ENCODE measurements around the gene ANO8. TPM values are rescaled to one million over a fixed set of nuclear protein-coding genes. Genes with fewer than 3 reads are reported as not detected.

The ANO8 gene
- total and polyA plus RNA-seq, 10 donors: 1.1 to 12.0 (median 7.2) TPM

DNA sequence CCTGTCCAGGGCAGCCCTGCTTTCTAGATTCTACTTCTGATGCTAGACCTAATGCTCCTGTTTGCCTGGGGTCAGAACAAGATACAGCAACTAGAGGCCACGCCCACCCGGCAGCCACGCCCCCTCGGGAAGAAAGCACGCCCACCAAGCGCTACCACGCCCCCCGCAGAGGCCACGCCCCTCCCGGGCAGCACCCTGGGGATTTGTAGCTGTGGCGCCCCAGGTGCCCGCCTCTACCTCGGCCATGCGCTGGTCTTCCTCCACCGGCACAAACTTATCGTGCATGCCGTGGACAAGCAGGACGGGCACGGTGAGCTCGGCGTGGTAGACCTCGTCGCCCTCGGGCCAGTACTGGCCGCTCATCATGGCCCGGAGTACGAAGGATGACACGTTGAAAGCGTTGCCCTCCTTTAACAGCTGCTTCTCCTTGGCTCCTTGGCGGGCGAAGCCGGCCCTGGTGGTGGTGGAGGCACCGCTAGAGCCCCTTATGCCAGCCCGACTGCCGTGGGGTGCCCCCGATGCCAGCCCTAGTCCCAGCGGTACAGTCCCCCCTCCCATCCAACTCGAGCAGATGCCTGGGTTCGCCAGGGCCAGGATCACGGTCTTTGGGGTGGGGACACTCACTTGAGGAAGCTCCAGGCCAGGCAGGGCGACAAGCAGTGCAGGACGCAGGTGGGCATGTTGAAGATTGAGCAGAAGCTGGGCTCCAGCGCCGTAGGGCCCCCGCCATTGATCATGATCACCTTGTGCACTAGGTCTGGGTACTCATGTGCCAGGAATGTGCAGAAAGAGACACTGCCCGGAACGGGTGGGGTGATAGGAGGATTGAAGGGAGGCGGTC, 40.4 kb downstream of the ANO8 start:
- H3K27me3 ChIP-seq (replicated peaks in 1 of 7): no peaks in the 10 kb centered on the region

DNA sequence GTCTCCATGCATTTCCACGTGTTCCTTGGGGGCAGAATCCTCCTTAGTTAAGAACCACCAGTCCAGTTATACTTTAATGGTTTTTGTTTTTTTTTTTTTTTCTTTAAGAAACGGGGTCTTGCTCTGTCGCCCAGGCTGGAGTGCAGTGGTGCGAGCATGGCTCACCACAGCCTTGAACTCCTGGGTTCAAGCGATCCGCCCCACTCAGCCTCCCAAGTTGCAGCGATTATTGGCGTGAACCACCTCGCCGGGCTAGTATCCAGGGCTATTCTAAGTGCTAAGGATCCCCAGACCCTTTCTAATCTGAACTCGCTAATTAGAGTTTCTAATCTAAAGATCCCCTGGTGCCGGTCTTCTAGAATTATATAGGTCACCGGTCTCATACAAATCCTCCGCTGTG, 41.0 kb downstream of the ANO8 start:
- Histone ChIP-seq H3K27ac (no peak overlapping the region), H3K9me3 (peaks cover 0 to 8% (median 7%) of the 10 kb centered on the region in 8 donors), H3K4me1 (peaks cover 0 to 49% (median 16%) of the 10 kb centered on the region in 6 donors), H3K27me3 (replicated peaks in 1 of 7) (peaks cover 0 to 6% (median 0%) of the 10 kb centered on the region in 7 donors), H3K36me3 (peaks cover 0 to 19% (median 3%) of the 10 kb centered on the region in 6 donors), H3K4me3 (no peak overlapping the region)
- 87 to 92% (median 90%) methylated on average over 14 of the region's 14 CpGs for WGBS, 5 donors
- no peak for DNase-seq
- TF ChIP-seq, protein P1, sequence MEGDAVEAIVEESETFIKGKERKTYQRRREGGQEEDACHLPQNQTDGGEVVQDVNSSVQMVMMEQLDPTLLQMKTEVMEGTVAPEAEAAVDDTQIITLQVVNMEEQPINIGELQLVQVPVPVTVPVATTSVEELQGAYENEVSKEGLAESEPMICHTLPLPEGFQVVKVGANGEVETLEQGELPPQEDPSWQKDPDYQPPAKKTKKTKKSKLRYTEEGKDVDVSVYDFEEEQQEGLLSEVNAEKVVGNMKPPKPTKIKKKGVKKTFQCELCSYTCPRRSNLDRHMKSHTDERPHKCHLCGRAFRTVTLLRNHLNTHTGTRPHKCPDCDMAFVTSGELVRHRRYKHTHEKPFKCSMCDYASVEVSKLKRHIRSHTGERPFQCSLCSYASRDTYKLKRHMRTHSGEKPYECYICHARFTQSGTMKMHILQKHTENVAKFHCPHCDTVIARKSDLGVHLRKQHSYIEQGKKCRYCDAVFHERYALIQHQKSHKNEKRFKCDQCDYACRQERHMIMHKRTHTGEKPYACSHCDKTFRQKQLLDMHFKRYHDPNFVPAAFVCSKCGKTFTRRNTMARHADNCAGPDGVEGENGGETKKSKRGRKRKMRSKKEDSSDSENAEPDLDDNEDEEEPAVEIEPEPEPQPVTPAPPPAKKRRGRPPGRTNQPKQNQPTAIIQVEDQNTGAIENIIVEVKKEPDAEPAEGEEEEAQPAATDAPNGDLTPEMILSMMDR (IDR thresholded peaks at IDR 0.05 in 8 of 11, conservative IDR thresholded peaks at IDR 0.05 in 3 of 11): peak in 1 of 11 experiments; percentile 1
- TF ChIP-seq POLR2A (IDR thresholded peaks at IDR 0.05): no peak
- intact Hi-C loops (cut with DNase I; ENCODE audit: low total_unique reads): loop anchor here (5.0 kb wide), 1 partner anchor 94 kb away; no protein-coding TSS in a partner anchor

More for the DNA sequence above, 40.4 kb downstream of the ANO8 start:
- intact Hi-C loops (cut with DNase I; ENCODE audit: low total_unique reads): loop anchor here (5.0 kb wide), 1 partner anchor 93 kb away; no protein-coding TSS in a partner anchor
- Histone ChIP-seq H3K9me3 (peaks cover 0 to 8% (median 7%) of the 10 kb centered on the region in 8 donors), H3K36me3 (peaks cover 0 to 24% (median 3%) of the 10 kb centered on the region in 6 donors), H3K4me3 (no peak overlapping the region), H3K27ac (no peak overlapping the region), H3K4me1 (peaks cover 0 to 46% (median 16%) of the 10 kb centered on the region in 6 donors)
- peak in 1 of 3 donors; percentile 7 for TF ChIP-seq POLR2AphosphoS5 (IDR thresholded peaks at IDR 0.05)
- no peak for TF ChIP-seq POLR2A (IDR thresholded peaks at IDR 0.05)
- TF ChIP-seq, protein P1 (IDR thresholded peaks at IDR 0.05 in 8 of 11, conservative IDR thresholded peaks at IDR 0.05 in 3 of 11): no peak
- 78 to 87% (median 87%) methylated on average over 35 to 48 of the region's 48 CpGs for WGBS, 5 donors
- DNase-seq: peak; percentile 78

DNA sequence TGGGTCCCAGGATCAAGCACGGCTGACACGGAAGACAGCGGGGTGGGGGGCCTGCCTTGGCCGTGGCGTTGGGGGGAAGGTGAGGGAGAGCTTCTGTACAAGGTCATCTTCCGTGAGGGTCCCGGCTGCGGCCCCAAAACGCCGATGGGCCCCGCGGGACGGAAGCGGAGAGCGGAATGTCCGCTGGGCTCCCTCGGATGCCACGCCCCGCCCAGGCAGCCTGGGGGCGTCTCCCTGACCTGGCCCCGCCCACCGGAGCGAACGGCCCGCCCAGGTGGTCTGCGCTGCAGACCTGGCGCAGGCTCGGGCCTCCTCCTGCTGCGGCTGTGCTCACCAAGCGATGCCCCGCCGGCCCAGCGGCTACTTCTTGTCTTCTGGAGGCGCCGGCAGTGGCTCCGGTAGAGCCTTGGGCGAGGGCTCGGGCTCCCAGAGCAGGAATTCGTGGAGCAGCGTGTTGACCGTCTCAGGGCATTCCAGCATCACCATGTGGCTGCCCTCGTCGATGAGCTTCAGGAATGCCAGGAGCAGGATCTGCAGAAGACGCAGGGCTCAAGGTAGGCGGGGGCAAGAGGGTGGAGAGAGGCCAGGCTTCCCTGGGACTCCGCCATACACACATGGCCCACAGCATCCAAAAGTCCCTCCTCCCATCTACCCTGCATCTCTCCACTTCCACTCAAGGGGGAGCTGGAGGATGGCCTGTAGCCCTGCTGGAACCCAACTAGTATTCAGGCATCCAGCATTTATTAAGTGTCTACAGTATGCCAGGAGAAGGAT, 42.2 kb downstream of the ANO8 start:
- H3K36me3 ChIP-seq: peaks cover 0 to 10% (median 0%) of the 10 kb centered on the region in 6 donors
- H3K27me3 ChIP-seq (replicated peaks in 1 of 7): peaks cover 0 to 8% (median 0%) of the 10 kb centered on the region in 7 donors
- no peaks in the 10 kb centered on the region for H3K9me3 ChIP-seq
- intact Hi-C loops (cut with DNase I; ENCODE audit: low total_unique reads): loop anchor here (5.0 kb wide), 1 partner anchor 95 kb away; no protein-coding TSS in a partner anchor
- 0 to 7% (median 2%) methylated on average over 19 to 46 of the region's 46 CpGs for WGBS, 5 donors
- H3K4me1 ChIP-seq: peaks cover 0 to 49% (median 16%) of the 10 kb centered on the region in 6 donors
- peak overlapping the region; percentile 63 to 85 (median 71) for H3K4me3 ChIP-seq
- peak overlapping the region; percentile 35 to 84 (median 76) for H3K27ac ChIP-seq
- DNase-seq: peak; percentile 94
- no peak for TF ChIP-seq POLR2A (IDR thresholded peaks at IDR 0.05)
- peak; percentile 63 to 84 (median 78) for TF ChIP-seq POLR2AphosphoS5 (IDR thresholded peaks at IDR 0.05)
- TF ChIP-seq, protein P1 (IDR thresholded peaks at IDR 0.05 in 8 of 11, conservative IDR thresholded peaks at IDR 0.05 in 3 of 11): peak; percentile 53 to 87 (median 75)
